Hypothalamus (tissue), 51 donors: ENCODE results near the gene GPR78.
A peak's percentile ranks its signal among the peaks of the same experiment; 100 is the strongest.

Experiments used
- DNase-seq, 51 donors: peaks; one replicate each; lab custom pipeline; 2025; lab: John Stamatoyannopoulos, UW

The GPR78 gene

DNA sequence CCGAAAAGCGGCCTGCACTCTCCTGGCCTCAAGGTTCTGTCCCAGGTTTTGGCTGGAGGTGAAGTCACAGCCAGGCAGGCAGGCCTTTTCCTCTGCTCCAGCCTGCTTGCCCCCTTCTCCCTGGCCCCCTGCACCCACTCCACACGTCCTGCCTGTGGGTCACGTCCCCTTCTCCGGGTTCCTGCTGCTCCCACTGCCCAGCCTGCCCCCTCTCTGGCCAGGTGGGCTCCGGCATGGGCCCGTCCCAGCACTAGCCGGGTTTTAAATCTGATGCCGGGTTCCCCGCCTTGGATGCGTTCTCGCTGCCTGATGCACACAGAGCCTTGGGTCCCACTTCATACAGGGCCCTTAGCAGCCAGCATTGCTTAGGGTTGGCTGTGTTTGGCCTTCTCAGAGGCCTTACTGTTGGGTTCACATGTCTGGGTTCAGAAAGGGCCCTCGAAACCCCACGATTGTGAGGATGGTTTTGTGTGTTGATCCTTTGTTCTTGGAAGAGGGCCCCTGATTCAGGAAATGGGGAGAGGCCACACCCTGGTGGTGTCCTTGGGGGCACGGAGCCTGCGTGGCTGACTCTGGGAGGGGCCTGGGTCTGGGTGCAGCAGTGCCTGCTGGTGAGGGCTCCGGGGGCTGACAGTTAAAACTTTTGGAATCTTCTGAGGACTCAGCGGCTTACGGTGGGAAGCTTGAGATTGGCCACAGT, 18.3 kb downstream of the GPR78 start:
- DNase-seq, result no peak

DNA sequence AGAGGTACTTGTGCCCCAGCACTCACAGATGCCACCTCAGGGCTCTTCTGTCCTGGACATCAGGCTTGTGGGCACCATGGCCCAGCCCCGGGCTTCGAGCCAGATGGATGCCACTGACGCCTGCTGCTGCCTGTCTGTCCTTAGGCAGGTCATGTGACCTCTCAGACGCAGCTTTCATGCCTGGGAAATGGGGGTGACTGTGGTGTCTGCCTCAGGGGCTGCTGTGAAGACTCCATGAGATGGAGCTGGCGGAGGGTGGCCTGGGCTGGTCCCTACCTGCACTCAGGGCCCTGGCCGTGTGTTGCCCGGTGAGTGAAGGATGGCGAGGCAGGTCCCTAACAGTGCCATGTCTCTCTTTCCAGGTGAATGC, 18.9 kb downstream of the GPR78 start:
- no peak for DNase-seq

DNA sequence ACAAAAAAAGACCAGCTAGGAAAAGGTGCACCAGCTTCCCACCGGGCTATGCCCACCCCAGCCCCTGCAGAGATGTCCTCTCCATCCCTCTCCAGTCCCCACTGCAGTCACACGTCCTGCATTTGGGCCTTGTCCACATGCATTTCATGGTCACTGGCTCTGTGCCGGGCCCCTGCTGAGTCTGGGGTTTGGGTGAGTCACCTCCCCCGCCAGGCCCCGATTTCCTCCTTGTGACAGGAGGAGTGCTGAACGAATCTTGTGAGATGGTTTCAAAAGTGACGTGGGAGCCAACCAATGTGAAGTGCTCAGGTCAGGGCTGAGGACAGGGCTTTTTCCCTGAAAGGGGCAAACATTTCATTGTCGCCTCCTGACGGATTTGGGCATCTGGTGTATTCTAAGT, 19.5 kb downstream of the GPR78 start:
- peak in 3 of 51 donors; percentile 6 to 61 (median 9) for DNase-seq

- DNase-seq, result no peak
Measured at GRCh38 chr4:8600266-8600665, 20.1 kb downstream of the GPR78 start.

- no peak for DNase-seq
Measured at GRCh38 chr4:8600686-8601085, 20.5 kb downstream of the GPR78 start.

GRCh38 chr4:8601086-8601485, 20.9 kb downstream of the GPR78 start:
- no peak for DNase-seq

- DNase-seq, result no peak
Measured at GRCh38 chr4:8601556-8601955, 21.4 kb downstream of the GPR78 start.

DNA sequence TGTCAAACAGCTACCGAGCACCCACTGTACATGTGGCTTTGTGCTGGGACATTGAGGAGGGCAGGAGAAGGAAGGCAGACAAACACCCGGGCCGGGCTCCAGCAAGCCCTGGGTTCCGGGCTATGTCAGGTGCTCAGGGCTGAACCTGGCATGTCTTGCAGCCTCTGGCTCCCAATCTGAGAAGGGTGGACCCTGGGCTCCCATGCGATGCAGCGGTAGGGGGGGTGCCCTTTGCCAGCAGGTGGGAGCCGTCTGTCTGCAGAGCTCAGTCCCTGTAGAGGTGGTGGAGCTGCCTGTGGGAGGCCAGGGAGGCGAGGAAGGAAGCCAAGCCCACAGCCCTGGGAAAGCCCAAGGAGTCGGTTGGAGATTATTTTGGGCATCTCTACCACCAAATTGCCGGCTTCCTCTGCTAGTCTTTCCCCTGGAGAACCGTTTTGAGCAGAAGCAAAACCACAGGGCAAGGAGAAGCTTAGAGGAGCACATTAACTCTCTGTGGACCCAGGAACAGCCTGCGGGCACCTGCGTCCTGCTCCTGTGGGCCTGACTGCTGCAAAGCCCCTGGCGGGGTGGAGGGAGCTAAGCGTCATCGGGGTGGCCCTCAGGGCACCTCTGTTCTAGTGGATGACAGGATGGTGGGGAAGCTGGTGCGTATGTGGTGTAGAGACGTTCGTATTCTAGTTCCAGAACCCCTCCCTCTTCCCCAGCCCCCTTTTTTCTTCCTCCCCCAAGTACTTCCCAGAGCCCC, 22.7 kb downstream of the GPR78 start:
- DNase-seq, result no peak

DNA sequence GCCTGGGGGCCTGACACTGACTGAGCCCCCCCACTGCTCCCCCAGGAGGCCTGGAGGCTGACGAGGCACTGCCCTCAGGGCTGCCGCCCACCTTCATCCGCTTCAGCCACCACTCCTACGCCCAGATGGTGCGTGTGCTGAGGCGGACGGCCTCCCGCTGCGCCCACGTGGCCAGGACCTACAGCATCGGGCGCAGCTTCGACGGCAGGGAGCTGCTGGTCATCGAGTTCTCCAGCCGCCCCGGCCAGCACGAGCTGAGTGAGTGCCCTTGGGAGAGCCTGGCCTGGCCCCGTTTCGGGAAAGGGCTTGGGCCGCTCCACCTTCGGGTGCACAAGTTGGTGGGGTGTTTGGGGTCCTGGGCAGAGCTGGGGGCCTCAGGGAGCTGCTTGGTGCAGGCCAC, 23.7 kb downstream of the GPR78 start:
- DNase-seq, result no peak

- DNase-seq, result no peak
Measured at GRCh38 chr4:8605289-8605688, 25.1 kb downstream of the GPR78 start.

DNA sequence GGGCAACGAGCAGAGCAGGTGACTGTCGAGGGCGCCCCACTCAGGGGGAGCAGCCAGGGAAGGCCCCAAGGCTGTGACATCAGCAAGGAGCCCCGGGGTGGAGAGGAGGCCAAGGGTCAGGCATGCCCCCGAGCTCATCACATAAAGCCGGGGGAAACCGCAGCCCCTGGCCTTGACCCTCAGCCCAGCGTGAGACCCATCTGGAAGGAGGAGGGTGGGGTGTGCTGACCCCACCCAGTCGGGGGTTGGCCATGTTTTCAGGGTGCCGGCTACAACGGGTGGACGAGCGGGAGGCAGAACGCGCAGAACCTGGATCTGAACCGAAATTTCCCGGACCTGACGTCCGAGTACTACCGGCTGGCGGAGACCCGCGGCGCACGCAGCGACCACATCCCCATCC, 26.3 kb downstream of the GPR78 start:
- DNase-seq, result no peak

DNA sequence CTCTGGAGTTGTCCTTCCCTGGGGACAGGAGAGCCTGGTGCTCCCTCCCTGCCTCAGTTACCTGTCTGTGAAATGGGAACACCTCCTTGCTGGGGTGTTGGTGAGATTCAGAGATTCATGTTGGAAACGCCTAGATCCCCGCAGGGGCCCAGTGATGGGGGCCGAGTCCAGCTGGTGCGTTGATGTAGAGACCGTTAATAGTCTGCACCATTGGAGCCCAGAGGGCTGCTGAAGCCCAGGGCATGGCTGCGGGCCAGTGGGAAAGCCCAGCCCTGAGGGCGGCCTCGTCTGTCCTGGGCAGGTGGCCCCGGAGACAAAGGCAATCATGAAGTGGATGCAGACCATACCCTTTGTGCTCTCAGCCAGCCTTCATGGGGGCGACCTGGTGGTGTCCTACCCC, 26.8 kb downstream of the GPR78 start:
- DNase-seq, result no peak

DNA sequence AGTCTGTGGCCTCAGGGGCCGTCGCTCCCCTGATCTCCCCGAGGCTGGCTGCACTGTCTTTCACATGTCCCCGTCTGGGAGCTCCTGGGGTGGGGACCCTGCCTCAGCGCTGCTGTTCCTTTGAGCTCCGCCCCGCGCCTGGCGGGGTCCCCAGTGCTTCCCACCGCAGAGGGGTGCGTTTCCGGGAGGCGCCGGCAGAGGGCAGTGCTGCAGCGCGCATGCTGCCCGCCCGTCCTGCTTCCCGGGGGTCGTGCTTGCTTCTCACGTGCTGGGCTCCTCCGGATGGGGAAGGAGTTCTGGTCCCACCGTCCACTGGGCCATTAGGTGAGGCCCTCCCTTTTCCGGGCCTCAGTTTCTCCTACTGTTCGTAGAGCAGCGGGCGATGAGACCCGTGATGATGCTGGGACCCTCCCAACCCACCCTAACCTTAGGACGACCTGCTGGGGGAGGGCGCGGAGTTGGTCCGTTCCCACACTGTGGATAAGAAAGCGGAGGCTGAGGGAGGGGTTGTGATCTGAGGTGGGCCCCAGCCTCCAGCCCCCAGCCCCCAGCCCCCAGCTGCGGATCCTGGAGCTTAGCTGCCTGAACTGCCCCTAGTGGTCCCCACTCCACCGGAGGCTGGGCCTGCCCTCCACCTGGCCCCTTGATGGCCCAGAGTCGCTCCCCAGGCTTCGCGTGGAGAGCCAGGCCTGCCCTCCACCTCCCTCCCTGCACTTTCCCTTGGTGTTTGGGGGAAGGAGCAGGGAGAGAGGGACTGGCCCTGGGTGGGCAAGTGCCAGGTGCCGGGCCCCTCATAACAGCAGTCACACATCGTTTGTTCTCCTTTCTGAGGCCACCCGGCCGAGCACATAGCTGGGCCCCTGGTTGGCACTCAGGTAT, 27.6 kb downstream of the GPR78 start:
- DNase-seq, result peak in 13 of 51 donors; percentile 0 to 43 (median 12)

GRCh38 chr4:8608714-8609391, 28.7 kb downstream of the GPR78 start:
- no peak for DNase-seq

- no peak for DNase-seq
Measured at GRCh38 chr4:8609406-8609805, 29.2 kb downstream of the GPR78 start.

DNA sequence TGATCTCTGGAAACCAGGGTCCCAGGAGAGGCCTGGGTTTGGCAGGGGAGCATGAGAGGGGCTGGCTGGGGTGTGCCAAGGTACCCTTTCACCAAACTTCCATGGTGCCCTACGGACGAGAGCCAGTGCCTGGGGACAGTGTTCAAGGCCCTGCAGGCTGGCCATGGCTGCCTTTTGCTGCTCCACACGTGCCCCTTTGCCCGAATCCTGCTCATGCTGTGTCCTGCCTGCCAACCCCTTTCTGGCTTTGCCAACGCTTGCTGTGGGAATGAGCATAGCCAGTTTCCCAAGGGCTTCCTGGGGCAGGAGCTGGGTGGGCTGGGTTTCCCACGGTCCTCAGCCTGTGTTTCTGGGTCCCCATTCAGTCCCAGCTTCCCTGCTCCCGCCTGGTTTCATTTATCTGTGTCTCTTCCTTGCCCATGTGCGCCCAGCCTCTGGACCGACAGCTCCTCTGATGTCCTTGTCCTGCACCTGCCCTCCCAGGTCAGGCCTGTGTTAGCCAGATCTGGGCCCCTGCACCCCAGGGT, 29.7 kb downstream of the GPR78 start:
- no peak for DNase-seq

DNA sequence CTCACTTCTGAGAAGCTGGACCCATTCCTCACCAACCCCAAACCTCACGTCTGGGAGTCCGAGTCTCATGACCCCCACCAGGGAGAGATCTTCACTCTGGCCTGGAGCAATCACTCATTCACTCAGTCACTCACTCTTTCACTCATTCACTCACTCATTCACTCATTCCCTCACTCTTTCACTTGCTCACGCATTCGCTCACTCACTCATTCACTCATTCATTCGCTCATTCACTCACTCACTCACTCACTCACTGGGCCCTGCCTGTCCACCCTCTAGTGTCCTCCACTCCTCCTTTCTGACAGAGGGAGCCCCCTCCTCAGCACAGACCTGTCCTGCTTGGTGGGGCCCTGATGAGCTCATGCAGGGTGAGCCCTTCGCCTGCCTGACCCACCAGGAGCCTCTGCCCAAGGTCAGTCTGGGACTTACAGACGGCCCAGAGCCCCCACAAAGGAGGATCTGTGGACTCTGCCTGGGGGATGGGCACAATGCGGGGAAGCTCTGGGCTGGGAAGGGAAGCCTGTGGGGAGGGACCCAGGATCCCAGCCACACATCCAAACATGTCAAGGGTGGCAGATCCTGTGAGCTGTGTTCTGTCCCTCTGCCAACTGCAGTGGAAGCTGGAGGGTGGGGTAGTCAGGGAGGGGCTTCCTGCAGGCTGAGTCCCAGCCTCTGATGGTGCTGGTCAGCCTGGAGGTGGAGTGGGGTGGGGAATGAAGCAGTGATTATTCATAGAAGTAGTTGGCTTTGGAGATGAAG, 30.8 kb downstream of the GPR78 start:
- DNase-seq, result no peak

DNA sequence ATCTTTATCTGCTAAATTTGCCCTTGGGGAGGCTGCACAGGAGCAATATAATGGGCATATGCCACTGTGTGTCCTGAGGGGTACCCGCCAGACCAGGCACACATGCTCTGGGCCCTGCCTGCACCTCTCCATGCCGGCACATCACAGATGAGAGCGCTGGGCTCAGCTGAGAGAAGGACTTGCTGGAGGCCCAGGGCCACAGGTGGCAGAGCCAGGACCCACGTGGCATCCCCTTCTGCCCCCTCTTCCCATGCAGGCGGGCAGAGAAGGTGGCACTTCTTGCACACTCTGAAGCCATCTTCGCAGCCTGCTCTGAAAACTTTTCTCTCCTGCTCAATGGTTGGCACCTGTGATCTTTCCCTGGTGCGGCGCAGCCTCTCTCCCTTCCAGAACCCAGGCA, 32.5 kb downstream of the GPR78 start:
- DNase-seq, result no peak

GRCh38 chr4:8613421-8614364, 33.5 kb downstream of the GPR78 start:
- DNase-seq, result no peak
